ENCODE measurements around the gene XAF1. TPM values are rescaled to one million over a fixed set of nuclear protein-coding genes. Genes with fewer than 3 reads are reported as not detected.

XAF1 gene
- total and polyA plus RNA-seq, 2 experiments from 2014 or later, result not detected

DNA sequence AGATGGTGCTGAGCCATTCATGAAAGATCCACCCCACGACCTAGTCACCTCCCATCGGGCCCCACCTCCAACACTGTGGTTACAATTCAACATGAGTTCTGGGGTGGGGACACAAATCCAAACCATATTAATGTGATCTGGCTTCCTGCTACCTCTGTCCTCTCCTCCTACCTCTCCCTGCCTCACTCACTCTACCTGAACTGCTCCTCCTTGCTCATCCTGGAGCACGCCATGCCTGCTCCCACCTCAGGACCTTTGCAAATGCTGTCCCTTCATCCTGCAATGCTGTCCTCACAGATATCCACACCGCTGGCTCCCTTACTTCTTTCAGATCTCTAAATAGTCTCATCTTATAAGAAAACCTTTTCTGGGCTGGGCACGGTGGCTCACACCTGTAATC lies 31.8 kb upstream of the XAF1 start:
- Histone ChIP-seq H3K27me3 (ENCODE audit: insufficient read depth) (no peaks in the 10 kb centered on the region), H3F3A (replicated peaks; ENCODE audit: low read depth) (no peaks in the 10 kb centered on the region), H3K4me2 (no peak overlapping the region), H3K9me2 (ENCODE audit: insufficient read depth) (0 out of 2 replicates have a peak, but pooled peaks cover 4% of the 10 kb centered on the region), H3K27ac (ENCODE audit: low read depth) (no peak overlapping the region), H3K4me1 (ENCODE audit: insufficient read depth) (no peaks in the 10 kb centered on the region), H2AFZ (no peak overlapping the region), H3K36me3 (ENCODE audit: insufficient read depth) (no peaks in the 10 kb centered on the region), H4K20me1 (replicated peaks; ENCODE audit: insufficient read depth) (no peaks in the 10 kb centered on the region), H3K79me2 (replicated peaks; ENCODE audit: insufficient read depth) (no peaks in the 10 kb centered on the region), H3K4me3 (no peak overlapping the region)
- H3K27ac Mint-ChIP-seq, result no peak overlapping the region
- no peak for ATAC-seq
- H3K9me3 Mint-ChIP-seq, result peaks cover 7% of the 10 kb centered on the region
- no peak for DNase-seq (ENCODE audit: low spot score)
- H3K27me3 Mint-ChIP-seq (ENCODE audit: insufficient read depth, low read depth, poor library complexity), result peaks cover 6% of the 10 kb centered on the region
- no peaks in the 10 kb centered on the region; the same call in 2 of the 3 replicates for H3K36me3 Mint-ChIP-seq (ENCODE audit: low read depth)
- H3K4me3 Mint-ChIP-seq, result no peak overlapping the region
- H3K4me1 Mint-ChIP-seq, result no peaks in the 10 kb centered on the region
- TF ChIP-seq EZH2phosphoT487 (IDR thresholded peaks at IDR 0.05; ENCODE audit: unreplicated experiment), result no peak
- no peak for TF ChIP-seq CTCF (conservative IDR thresholded peaks at IDR 0.05; ENCODE audit: low read depth in 2 of 2)
- no peak for TF ChIP-seq STAT1 (IDR thresholded peaks at IDR 0.05; ENCODE audit: unreplicated experiment)
- no peak for TF ChIP-seq ETS1 (IDR thresholded peaks at IDR 0.05)
- TF ChIP-seq NANOG (IDR thresholded peaks at IDR 0.05; ENCODE audit: borderline replicate concordance), result no peak
- no peak for TF ChIP-seq ZNF114 (CRISPR knock-in tag; IDR thresholded peaks at IDR 0.05)
- TF ChIP-seq POLR2AphosphoS5 (IDR thresholded peaks at IDR 0.05; ENCODE audit: low read depth), result no peak
- TF ChIP-seq, protein P1, sequence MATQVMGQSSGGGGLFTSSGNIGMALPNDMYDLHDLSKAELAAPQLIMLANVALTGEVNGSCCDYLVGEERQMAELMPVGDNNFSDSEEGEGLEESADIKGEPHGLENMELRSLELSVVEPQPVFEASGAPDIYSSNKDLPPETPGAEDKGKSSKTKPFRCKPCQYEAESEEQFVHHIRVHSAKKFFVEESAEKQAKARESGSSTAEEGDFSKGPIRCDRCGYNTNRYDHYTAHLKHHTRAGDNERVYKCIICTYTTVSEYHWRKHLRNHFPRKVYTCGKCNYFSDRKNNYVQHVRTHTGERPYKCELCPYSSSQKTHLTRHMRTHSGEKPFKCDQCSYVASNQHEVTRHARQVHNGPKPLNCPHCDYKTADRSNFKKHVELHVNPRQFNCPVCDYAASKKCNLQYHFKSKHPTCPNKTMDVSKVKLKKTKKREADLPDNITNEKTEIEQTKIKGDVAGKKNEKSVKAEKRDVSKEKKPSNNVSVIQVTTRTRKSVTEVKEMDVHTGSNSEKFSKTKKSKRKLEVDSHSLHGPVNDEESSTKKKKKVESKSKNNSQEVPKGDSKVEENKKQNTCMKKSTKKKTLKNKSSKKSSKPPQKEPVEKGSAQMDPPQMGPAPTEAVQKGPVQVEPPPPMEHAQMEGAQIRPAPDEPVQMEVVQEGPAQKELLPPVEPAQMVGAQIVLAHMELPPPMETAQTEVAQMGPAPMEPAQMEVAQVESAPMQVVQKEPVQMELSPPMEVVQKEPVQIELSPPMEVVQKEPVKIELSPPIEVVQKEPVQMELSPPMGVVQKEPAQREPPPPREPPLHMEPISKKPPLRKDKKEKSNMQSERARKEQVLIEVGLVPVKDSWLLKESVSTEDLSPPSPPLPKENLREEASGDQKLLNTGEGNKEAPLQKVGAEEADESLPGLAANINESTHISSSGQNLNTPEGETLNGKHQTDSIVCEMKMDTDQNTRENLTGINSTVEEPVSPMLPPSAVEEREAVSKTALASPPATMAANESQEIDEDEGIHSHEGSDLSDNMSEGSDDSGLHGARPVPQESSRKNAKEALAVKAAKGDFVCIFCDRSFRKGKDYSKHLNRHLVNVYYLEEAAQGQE (IDR thresholded peaks at IDR 0.05; ENCODE audit: unreplicated experiment), result no peak
- TF ChIP-seq JUNB (IDR thresholded peaks at IDR 0.05; ENCODE audit: unreplicated experiment), result no peak
- TF ChIP-seq ZNF331 (CRISPR knock-in tag; IDR thresholded peaks at IDR 0.05; ENCODE audit: low read depth), result no peak
- TF ChIP-seq EZH2 (IDR thresholded peaks at IDR 0.05; ENCODE audit: low read depth, unreplicated experiment), result no peak
